Measurements from ENCODE around the gene TAF6. TPM values are rescaled to one million over a fixed set of nuclear protein-coding genes. Genes with fewer than 3 reads are reported as not detected.

TAF6 gene
- total and polyA plus RNA-seq, 9 of the 15 experiments (the other 6 are each of a cell fraction or from before 2014, with no cell fraction given), result 0.78 to 78.7 (median 21.3) TPM

DNA sequence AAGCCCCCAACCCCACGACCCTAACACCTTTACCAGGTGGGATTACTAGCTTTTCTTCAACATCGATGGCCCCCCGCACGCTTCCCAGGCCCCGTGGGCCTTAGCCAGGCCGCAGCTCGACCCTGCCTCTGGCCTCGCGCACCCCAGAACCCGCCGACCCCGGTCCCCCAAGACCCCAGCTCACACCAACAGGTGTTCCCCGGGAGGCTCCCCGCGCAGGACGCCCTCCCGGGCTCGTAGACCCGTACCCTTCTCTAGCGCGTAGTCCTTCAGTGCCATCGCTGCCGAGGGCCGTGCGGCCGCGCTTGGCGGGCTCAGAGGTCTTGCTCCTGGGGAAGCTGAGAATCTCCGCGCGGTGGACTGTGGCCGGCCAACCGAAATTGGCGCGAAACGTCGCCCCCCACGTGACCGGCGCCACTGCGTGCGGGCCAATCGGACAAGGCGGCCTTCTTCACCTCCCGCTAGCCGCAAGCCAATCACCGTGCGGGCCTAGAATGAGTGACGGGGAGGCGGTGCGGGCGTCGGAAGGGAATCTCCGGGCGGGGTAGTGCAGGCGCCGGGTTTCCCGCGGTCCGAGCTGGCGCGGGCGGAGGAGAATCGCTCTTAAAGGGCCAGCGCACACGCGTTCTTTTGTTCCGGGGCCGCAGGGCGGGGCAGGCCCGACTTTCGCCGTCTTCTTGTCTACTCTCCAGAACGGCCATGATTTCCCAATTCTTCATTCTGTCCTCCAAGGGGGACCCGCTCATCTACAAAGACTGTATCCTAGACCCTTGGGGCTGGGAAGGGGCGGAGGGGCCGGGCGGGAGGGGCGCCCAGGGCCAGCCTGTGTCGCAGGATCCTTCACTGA lies 17.9 kb downstream of the TAF6 start, which contains the start of the genes AP4M1 and MCM7 (continued):
- TF ChIP-seq MLX (CRISPR knock-in tag; conservative IDR thresholded peaks at IDR 0.05) (no peak; a peak in 1 of 4 replicates), MTA3 (IDR thresholded peaks at IDR 0.05; ENCODE audit: borderline replicate concordance) (peak; percentile 78), ATF4 (CRISPR knock-in tag; IDR thresholded peaks at IDR 0.05) (no peak), NUFIP1 (IDR thresholded peaks at IDR 0.05; ENCODE audit: partially characterized antibody) (no peak), PCBP1 (IDR thresholded peaks at IDR 0.05; ENCODE audit: low read depth, low read length, poor library complexity, severe bottlenecking) (no peak), ZNF232 (CRISPR knock-in tag; IDR thresholded peaks at IDR 0.05) (no peak; the same call in none of the 2 replicates), SMARCE1 (IDR thresholded peaks at IDR 0.05) (no peak), JUND (IDR thresholded peaks at IDR 0.05; ENCODE audit: borderline replicate concordance, low read depth, low read length) (peak; percentile 49; the same call in 1 of the 2 replicates), JUND (tag; IDR thresholded peaks at IDR 0.05; ENCODE audit: borderline replicate concordance, low read depth, low read length) (no peak; the same call in 2 of the 3 replicates), ZNF766 (CRISPR knock-in tag; conservative IDR thresholded peaks at IDR 0.05) (peak; percentile 58; the same call in 1 of the 2 replicates), E2F3 (CRISPR knock-in tag; IDR thresholded peaks at IDR 0.05) (peak; percentile 99), HEY1 (CRISPR knock-in tag; IDR thresholded peaks at IDR 0.05; ENCODE audit: borderline replicate concordance) (no peak), STAG1 (CRISPR knock-in tag; IDR thresholded peaks at IDR 0.05; ENCODE audit: borderline replicate concordance) (no peak), ZNF253 (CRISPR knock-in tag; conservative IDR thresholded peaks at IDR 0.05) (no peak), NBN (IDR thresholded peaks at IDR 0.05; ENCODE audit: low read depth) (no peak), CBX1 (IDR thresholded peaks at IDR 0.05; ENCODE audit: low read depth) (peak; percentile 46; the same call in 1 of the 2 replicates), ZNF217 (CRISPR knock-in tag; IDR thresholded peaks at IDR 0.05) (no peak), ETV5 (CRISPR knock-in tag; IDR thresholded peaks at IDR 0.05; ENCODE audit: low read depth) (peak; percentile 85)
- TF ChIP-seq, protein P1, sequence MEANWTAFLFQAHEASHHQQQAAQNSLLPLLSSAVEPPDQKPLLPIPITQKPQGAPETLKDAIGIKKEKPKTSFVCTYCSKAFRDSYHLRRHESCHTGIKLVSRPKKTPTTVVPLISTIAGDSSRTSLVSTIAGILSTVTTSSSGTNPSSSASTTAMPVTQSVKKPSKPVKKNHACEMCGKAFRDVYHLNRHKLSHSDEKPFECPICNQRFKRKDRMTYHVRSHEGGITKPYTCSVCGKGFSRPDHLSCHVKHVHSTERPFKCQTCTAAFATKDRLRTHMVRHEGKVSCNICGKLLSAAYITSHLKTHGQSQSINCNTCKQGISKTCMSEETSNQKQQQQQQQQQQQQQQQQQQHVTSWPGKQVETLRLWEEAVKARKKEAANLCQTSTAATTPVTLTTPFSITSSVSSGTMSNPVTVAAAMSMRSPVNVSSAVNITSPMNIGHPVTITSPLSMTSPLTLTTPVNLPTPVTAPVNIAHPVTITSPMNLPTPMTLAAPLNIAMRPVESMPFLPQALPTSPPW (CRISPR knock-in tag; IDR thresholded peaks at IDR 0.05), result peak; percentile 92
- TF ChIP-seq, protein P2, sequence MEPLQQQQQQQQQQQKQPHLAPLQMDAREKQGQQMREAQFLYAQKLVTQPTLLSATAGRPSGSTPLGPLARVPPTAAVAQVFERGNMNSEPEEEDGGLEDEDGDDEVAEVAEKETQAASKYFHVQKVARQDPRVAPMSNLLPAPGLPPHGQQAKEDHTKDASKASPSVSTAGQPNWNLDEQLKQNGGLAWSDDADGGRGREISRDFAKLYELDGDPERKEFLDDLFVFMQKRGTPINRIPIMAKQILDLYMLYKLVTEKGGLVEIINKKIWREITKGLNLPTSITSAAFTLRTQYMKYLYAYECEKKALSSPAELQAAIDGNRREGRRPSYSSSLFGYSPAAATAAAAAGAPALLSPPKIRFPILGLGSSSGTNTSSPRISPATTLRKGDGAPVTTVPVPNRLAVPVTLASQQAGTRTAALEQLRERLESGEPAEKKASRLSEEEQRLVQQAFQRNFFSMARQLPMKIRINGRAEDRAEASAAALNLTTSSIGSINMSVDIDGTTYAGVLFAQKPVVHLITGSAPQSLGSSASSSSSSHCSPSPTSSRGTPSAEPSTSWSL (CRISPR knock-in tag; IDR thresholded peaks at IDR 0.05; ENCODE audit: borderline replicate concordance), result peak; percentile 33; the same call in 1 of the 2 replicates
- TF ChIP-seq, protein P3, sequence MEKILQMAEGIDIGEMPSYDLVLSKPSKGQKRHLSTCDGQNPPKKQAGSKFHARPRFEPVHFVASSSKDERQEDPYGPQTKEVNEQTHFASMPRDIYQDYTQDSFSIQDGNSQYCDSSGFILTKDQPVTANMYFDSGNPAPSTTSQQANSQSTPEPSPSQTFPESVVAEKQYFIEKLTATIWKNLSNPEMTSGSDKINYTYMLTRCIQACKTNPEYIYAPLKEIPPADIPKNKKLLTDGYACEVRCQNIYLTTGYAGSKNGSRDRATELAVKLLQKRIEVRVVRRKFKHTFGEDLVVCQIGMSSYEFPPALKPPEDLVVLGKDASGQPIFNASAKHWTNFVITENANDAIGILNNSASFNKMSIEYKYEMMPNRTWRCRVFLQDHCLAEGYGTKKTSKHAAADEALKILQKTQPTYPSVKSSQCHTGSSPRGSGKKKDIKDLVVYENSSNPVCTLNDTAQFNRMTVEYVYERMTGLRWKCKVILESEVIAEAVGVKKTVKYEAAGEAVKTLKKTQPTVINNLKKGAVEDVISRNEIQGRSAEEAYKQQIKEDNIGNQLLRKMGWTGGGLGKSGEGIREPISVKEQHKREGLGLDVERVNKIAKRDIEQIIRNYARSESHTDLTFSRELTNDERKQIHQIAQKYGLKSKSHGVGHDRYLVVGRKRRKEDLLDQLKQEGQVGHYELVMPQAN (IDR thresholded peaks at IDR 0.05; ENCODE audit: borderline replicate concordance), result peak; percentile 92

Data from K562 (cell line).